K562 (cell line): ENCODE data around the gene OLFML2A. TPM values are rescaled to one million over a fixed set of nuclear protein-coding genes. Genes with fewer than 3 reads are reported as not detected.

Experiments
- ATAC-seq: fragments of 200-7000 bp; cut with Tn5 transposase; 3 replicates; pipeline ENCODE4 v1.9.1; 2020; ENCODE audit warnings: moderate library complexity
- BruUV-seq: library from RNA; stranded (reverse); fragments of 400-500 nt; replicated peaks from 2 replicates; lab custom pipeline; 2021; lab: Mats Ljungman, UMichigan
- CTCF ChIA-PET: fragments of 300-600 bp; formaldehyde crosslinking; extraction: SDS; loops from one replicate; lab custom pipeline; 2021; ENCODE audit warnings: low intra/inter-chr PET ratio; lab: Yijun Ruan, JAX
- POLR2A ChIA-PET: fragments of 300-600, 350-650 bp; sonication (Branson Sonifier 250); formaldehyde crosslinking; extraction: SDS; loops from one replicate; lab custom pipeline; 2021; ENCODE audit warnings: antibody characterized with exemption, inconsistent platforms; lab: Yijun Ruan, JAX
- DNase-seq, 4 experiments: peaks; one replicate each; pipeline versions ENCODE4 v3.0.0 to v3.0.0-alpha.2; 2011 to 2018; ENCODE audit warnings: low spot score in 3 of 4, mixed read lengths in 3 of 4; ENCODE audit errors: extremely low read depth in 1 of 4
- FAIRE-seq: peaks from 2 replicates; lab custom pipeline; 2011; peaks lifted over from hg19 to GRCh38; lab: Jason Lieb, UNC
- H2AFZ ChIP-seq: 2 replicates; pipeline ENCODE4 v1.6.0; 2011; ENCODE audit warnings: low read depth, low read length, control low read depth, inconsistent platforms
- H3K27ac ChIP-seq: fragments of 200-600 bp; 3 replicates; pipeline ENCODE4 v1.8.0; 2011; ENCODE audit warnings: low read depth, mild to moderate bottlenecking, control low read depth, inconsistent platforms, low read length, moderate library complexity, mixed read lengths; ENCODE audit errors: extremely low read depth
- H3K27me3 ChIP-seq, 2 experiments: fragments of 300-600 bp in 1 of 2; 2 replicates in 1 of 2; 3 replicates in 1 of 2; pipeline versions ENCODE4 v1.6.0 to v1.8.0; 2011; ENCODE audit warnings: inconsistent platforms in 2 of 2, low read length in 2 of 2, mild to moderate bottlenecking in 1 of 2, mixed read lengths in 1 of 2, moderate library complexity in 1 of 2; ENCODE audit not compliant: control insufficient read depth in 2 of 2, insufficient read depth in 2 of 2
- H3K36me3 ChIP-seq: fragments of 300-600 bp; 3 replicates; pipeline ENCODE4 v1.8.0; 2011; ENCODE audit warnings: mild to moderate bottlenecking, low read length, inconsistent platforms; ENCODE audit not compliant: control insufficient read depth, insufficient read depth
- H3K4me1 ChIP-seq, 2 experiments: fragments of 200-600 bp in 1 of 2; replicated peaks in 1 of 2; 2 replicates in 1 of 2; 3 replicates in 1 of 2; pipeline versions ENCODE4 v1.5.1 to v1.8.0; 2011; ENCODE audit warnings: inconsistent platforms in 2 of 2, low read length in 2 of 2, mild to moderate bottlenecking in 1 of 2, mixed read lengths in 1 of 2, moderate library complexity in 1 of 2; ENCODE audit not compliant: control insufficient read depth in 2 of 2, insufficient read depth in 2 of 2
- H3K4me2 ChIP-seq: 2 replicates; pipeline ENCODE4 v1.6.1; 2011; ENCODE audit warnings: low read length, control low read depth, inconsistent platforms, mixed read lengths; ENCODE audit not compliant: insufficient read depth
- H3K4me3 ChIP-seq: fragments of 200-600 bp; sonication (generic), shearing (Covaris generic); 2 replicates; pipeline ENCODE4 v1.5.1; 2016; ENCODE audit warnings: control low read depth, inconsistent platforms
- H3K79me2 ChIP-seq: fragments of 200-600 bp; 3 replicates; pipeline ENCODE4 v1.8.0; 2011; ENCODE audit warnings: low read length, inconsistent platforms; ENCODE audit not compliant: control insufficient read depth, insufficient read depth
- H3K9ac ChIP-seq, 2 experiments: 2 replicates each; pipeline versions ENCODE4 v1.6.0 to v1.6.1; 2011; ENCODE audit warnings: low read depth in 2 of 2, low read length in 2 of 2, control low read depth in 1 of 2, inconsistent platforms in 1 of 2, mild to moderate bottlenecking in 1 of 2, mixed read lengths in 1 of 2; ENCODE audit not compliant: insufficient read depth in 1 of 2
- H3K9me1 ChIP-seq: one replicate; pipeline ENCODE4 v1.6.0; 2011; ENCODE audit warnings: inconsistent platforms, mild to moderate bottlenecking, low read length, moderate library complexity; ENCODE audit not compliant: control insufficient read depth, insufficient read depth
- H3K9me3 ChIP-seq: replicated peaks from 2 replicates; pipeline ENCODE4 v1.5.1; 2011; ENCODE audit warnings: low read depth, low read length, inconsistent platforms; ENCODE audit not compliant: control insufficient read depth, insufficient read depth
- H4K20me1 ChIP-seq: replicated peaks from 2 replicates; pipeline ENCODE4 v1.6.1; 2011; ENCODE audit warnings: low read length, inconsistent platforms, mixed read lengths; ENCODE audit not compliant: control insufficient read depth, insufficient read depth
- JUN ChIP-seq, 2 experiments: sonication (generic) in 1 of 2; formaldehyde crosslinking in 1 of 2; IDR thresholded peaks; 2 replicates each; pipeline versions ENCODE4 v1.6.1 to v1.8.0; 2012 to 2022; ENCODE audit warnings: borderline replicate concordance in 2 of 2, mild to moderate bottlenecking in 2 of 2, improper control_type of control experiment in 1 of 2, low read depth in 1 of 2, low read length in 1 of 2, missing genetic modification reagents in 1 of 2
- NFIC ChIP-seq: fragments of 450-650 bp; IDR thresholded peaks from 2 replicates; pipeline ENCODE4 v1.6.1; 2017; ENCODE audit warnings: mild to moderate bottlenecking, inconsistent platforms
- SIN3B ChIP-seq: fragments of 450-650 bp; IDR thresholded peaks from 2 replicates; pipeline ENCODE4 v1.6.1; 2017; ENCODE audit warnings: low read depth, mild to moderate bottlenecking, moderate library complexity
- WGBS: fragments of 100-300 bp; shearing (Covaris generic); methylation state at CpG from one replicate; pipeline ENCODE4 v1.1.6; 2016; ENCODE audit warnings: low coverage, mixed read lengths; ENCODE audit not compliant: insufficient coverage; ENCODE audit errors: missing lambda C conversion rate; 5-methylcytosine and 5-hydroxymethylcytosine counted together
- in situ Hi-C: fragments of 300-500 bp; cut with MboI; formaldehyde crosslinking; loops from 4 replicates; pipeline ENCODE4 v1.15.0; 2018; ENCODE audit warnings: inconsistent platforms, mixed read lengths
- intact Hi-C: fragments of 100-400 bp; cut with micrococcal nuclease; formaldehyde crosslinking; loops from 2 replicates; pipeline ENCODE4 v1.14.2; 2022
- polyA plus RNA-seq, 8 experiments: library from polyadenylated mRNA; depleted of rRNA in 4 of 8; stranded (reverse) in 5 of 8; unstranded in 3 of 8; fragments of >200 nt; fragmentation: Nextera tagmentation in 2 of 8; fragmentation: Illumina TruSeq in 1 of 8; extraction: Ambion mirVana in 2 of 8; extraction: Trizol in 1 of 8; gene quantifications; 2 replicates each; pipeline versions ENCODE4 v1.2.1 to v1.2.3, GENCODE V29; 2011 to 2014; ENCODE audit warnings: inconsistent platforms in 1 of 8, missing spikeins in 1 of 8
- total RNA-seq, 7 experiments: library from RNA; depleted of rRNA in 6 of 7; stranded (reverse); fragments of >200 nt in 6 of 7; fragmentation: Illumina TruSeq in 2 of 7; extraction: Trizol in 2 of 7; gene quantifications; 2 replicates each; pipeline versions ENCODE4 v1.2.1 to v1.2.3, GENCODE V29; 2011 to 2021; ENCODE audit warnings: low replicate concordance in 1 of 7
- TF ChIP-seq, protein P1 (sequence below): sonication (generic); formaldehyde crosslinking; IDR thresholded peaks from 2 replicates; pipeline ENCODE4 v1.8.0; 2022; ENCODE audit warnings: missing genetic modification reagents, mild to moderate bottlenecking, moderate library complexity, borderline replicate concordance

OLFML2A gene
- total and polyA plus RNA-seq, 9 of the 15 experiments (the other 6 are each of a cell fraction or from before 2014, with no cell fraction given): 0.16 TPM; not detected in 8

DNA sequence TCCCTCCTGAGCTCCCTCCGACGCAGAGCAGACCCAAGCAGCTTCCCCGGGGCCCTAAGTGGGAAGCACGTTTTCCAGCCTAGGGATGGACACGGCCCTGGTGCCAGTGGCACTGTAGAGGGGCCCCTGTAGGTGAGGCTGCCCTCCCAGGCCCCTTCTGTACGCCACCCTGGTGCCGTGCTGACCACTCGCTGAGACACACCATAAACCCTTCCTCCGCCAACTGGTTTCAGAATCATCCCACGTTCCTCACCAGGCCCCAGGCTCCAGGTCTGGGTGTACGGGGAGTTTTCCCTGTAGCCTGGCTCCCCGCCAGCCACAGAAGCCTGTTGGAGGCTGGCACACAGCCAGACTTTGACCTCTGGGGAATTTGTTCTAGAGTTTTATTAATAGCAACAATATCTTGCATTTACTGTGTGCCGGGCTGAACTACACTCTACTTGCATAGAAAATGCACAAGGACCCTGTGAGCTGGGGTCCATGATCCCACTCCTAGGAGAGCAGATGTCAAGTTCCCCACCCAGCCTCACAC, 58.2 kb downstream of the OLFML2A start:
- Histone ChIP-seq H3K9me1 (no peaks in the 10 kb centered on the region), H3K9me3 (no peaks in the 10 kb centered on the region), H3K36me3 (no peaks in the 10 kb centered on the region)
- intact Hi-C loops (no loop called here), in situ Hi-C loops (no loop called here)
- 59% methylated on average over 12 of the region's 13 CpGs for WGBS
- POLR2A ChIA-PET: interaction anchor here (0.6 to 1.3 kb wide), 5 partner anchors 11 to 36 kb away, joined by 3 to 5 read pairs (median 3); partner anchors contain the start of genes ARPC5L and RPL35
- TF ChIP-seq, protein P1, sequence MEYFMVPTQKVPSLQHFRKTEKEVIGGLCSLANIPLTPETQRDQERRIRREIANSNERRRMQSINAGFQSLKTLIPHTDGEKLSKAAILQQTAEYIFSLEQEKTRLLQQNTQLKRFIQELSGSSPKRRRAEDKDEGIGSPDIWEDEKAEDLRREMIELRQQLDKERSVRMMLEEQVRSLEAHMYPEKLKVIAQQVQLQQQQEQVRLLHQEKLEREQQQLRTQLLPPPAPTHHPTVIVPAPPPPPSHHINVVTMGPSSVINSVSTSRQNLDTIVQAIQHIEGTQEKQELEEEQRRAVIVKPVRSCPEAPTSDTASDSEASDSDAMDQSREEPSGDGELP (CRISPR knock-in tag): 0 out of 2 replicates have a peak, but pooled peaks have one; percentile 7
- TF ChIP-seq JUN (IDR thresholded peaks at IDR 0.05; ENCODE audit: borderline replicate concordance, low read depth, low read length) (no peak), JUN (CRISPR knock-in tag; IDR thresholded peaks at IDR 0.05; ENCODE audit: borderline replicate concordance) (no peak), SIN3B (no peak), NFIC (peak; percentile 92)
- TF ChIP-seq, all 486 proteins: peak for 2
- CTCF ChIA-PET: no interaction called here
- FAIRE-seq: no peak
- BruUV-seq: no TSS peak
- Histone ChIP-seq H4K20me1 (no peaks in the 10 kb centered on the region), H2AFZ (no peak overlapping the region), H3K79me2 (no peaks in the 10 kb centered on the region), H3K27ac (no peak overlapping the region), H3K4me2 (no peak overlapping the region), H3K9ac (peak overlapping the region in 1 of 2 experiments; percentile 68; a peak in 2 of 4 replicates), H3K4me3 (no peak overlapping the region), H3K27me3 (no peaks in the 10 kb centered on the region), H3K4me1 (peaks cover 8 to 24% of the 10 kb centered on the region in 2 experiments; a peak in 4 of 5 replicates)
- no peak for ATAC-seq
- peak in 2 of 4 experiments; percentile 14 to 34 for DNase-seq
